Measurements from ENCODE around the gene APOL3. TPM values are rescaled to one million over a fixed set of nuclear protein-coding genes. Genes with fewer than 3 reads are reported as not detected.
"Not testable (repeated sequence)": the region's sequence is repeated elsewhere in the genome, so short reads cannot be mapped to it uniquely, and the experiment has no call there.

The APOL3 gene
- total RNA-seq, 3 donors from 2014 or later: 11.4 to 29.3 (median 20.5) TPM

DNA sequence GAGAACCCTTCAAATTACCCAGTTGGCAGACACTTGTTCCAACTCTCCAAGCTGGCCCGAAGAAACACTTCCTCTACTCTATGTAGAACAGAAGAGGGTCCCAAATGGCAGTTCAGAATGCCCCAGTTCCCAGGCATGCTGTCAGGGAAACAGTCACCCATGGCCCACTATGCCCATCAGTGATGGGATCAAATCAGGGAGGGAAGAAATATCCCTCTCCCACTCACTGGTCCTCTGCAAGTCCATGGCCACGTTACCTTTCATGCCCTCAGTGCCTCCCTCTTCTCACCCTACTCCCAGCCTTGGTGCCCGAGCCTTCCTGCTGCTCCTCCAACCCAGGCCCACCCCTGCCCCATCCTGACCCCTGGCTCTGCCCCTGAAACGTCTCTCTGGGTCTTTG lies 16.6 kb downstream of the APOL3 start:
- DNase-seq: no peak
- Histone ChIP-seq H3K9me3 (no peaks in the 10 kb centered on the region), H3K4me1 (ENCODE audit: low read depth) (no peaks in the 10 kb centered on the region), H3K4me3 (no peak overlapping the region), H3K36me3 (ENCODE audit: low read depth) (no peaks in the 10 kb centered on the region)
- no peak for ATAC-seq
- intact Hi-C loops (cut with DNase I, micrococcal nuclease): no loop called here
- TF ChIP-seq CTCF (IDR thresholded peaks at IDR 0.05): no peak

GRCh38 chr22:36143066-36143815 lies 17.3 kb downstream of the APOL3 start:
- intact Hi-C loops (cut with DNase I, micrococcal nuclease): no loop called here
- DNase-seq: no peak
- H3K4me1 ChIP-seq (ENCODE audit: low read depth): no peaks in the 10 kb centered on the region
- no peak for ATAC-seq
- no peaks in the 10 kb centered on the region for H3K9me3 ChIP-seq
- H3K4me3 ChIP-seq: no peak overlapping the region
- no peak for TF ChIP-seq CTCF (IDR thresholded peaks at IDR 0.05)
- H3K36me3 ChIP-seq (ENCODE audit: low read depth): no peaks in the 10 kb centered on the region

- TF ChIP-seq CTCF (IDR thresholded peaks at IDR 0.05): no peak
- no peaks in the 10 kb centered on the region for H3K9me3 ChIP-seq
- DNase-seq (no peak), ATAC-seq (no peak)
- no peaks in the 10 kb centered on the region for H3K36me3 ChIP-seq (ENCODE audit: low read depth)
- no peaks in the 10 kb centered on the region for H3K4me1 ChIP-seq (ENCODE audit: low read depth)
- H3K4me3 ChIP-seq: no peak overlapping the region
- intact Hi-C loops (cut with DNase I, micrococcal nuclease): no loop called here
Measured at GRCh38 chr22:36141481-36141880, 19.1 kb downstream of the APOL3 start.

- H3K36me3 ChIP-seq (ENCODE audit: low read depth); DNase-seq; H3K4me3 ChIP-seq; intact Hi-C loops (cut with DNase I, micrococcal nuclease); ATAC-seq; H3K4me1 ChIP-seq (ENCODE audit: low read depth); H3K9me3 ChIP-seq: not testable (repeated sequence)
Measured at GRCh38 chr22:36138709-36139108, 21.8 kb downstream of the APOL3 start.

GRCh38 chr22:36136988-36137387 lies 23.6 kb downstream of the APOL3 start:
- Histone ChIP-seq H3K9me3 (no peaks in the 10 kb centered on the region), H3K4me3 (no peak overlapping the region), H3K36me3 (ENCODE audit: low read depth) (no peaks in the 10 kb centered on the region), H3K4me1 (ENCODE audit: low read depth) (no peaks in the 10 kb centered on the region)
- no peak for TF ChIP-seq CTCF (IDR thresholded peaks at IDR 0.05)
- DNase-seq: no peak
- no peak for ATAC-seq
- intact Hi-C loops (cut with DNase I, micrococcal nuclease): no loop called here

GRCh38 chr22:36136475-36136874 lies 24.1 kb downstream of the APOL3 start:
- DNase-seq (no peak), ATAC-seq (peak; percentile 28)
- no peak for TF ChIP-seq CTCF (IDR thresholded peaks at IDR 0.05)
- intact Hi-C loops (cut with DNase I, micrococcal nuclease): no loop called here
- H3K36me3 ChIP-seq (ENCODE audit: low read depth): no peaks in the 10 kb centered on the region
- H3K9me3 ChIP-seq: no peaks in the 10 kb centered on the region
- no peaks in the 10 kb centered on the region for H3K4me1 ChIP-seq (ENCODE audit: low read depth)
- no peak overlapping the region for H3K4me3 ChIP-seq

All from mucosa of descending colon (tissue), 3 donors.